IMR-90 (cell line): ENCODE data around the gene TTF2. TPM values are rescaled to one million over a fixed set of nuclear protein-coding genes. Genes with fewer than 3 reads are reported as not detected.
A peak's percentile ranks its signal among the peaks of the same experiment; 100 is the strongest.

Source experiments
- ATAC-seq: fragments of 200-7000 bp; cut with Tn5 transposase; 2 replicates; pipeline ENCODE4 v1.9.1; 2020; ENCODE audit warnings: low read depth, mild to moderate bottlenecking, moderate library complexity
- BruUV-seq: library from RNA; stranded (reverse); fragments of 400-500 nt; replicated peaks from 2 replicates; lab custom pipeline; 2021; lab: Mats Ljungman, UMichigan
- CTCF ChIA-PET: fragments of 300-600 bp; formaldehyde crosslinking; extraction: SDS; loops from one replicate; lab custom pipeline; 2021; ENCODE audit warnings: antibody characterized with exemption; lab: Yijun Ruan, JAX
- POLR2A ChIA-PET: fragments of 300-600 bp; sonication (Branson Sonifier 250); formaldehyde crosslinking; loops from one replicate; lab custom pipeline; 2022; ENCODE audit warnings: antibody characterized with exemption; ENCODE audit not compliant: unreplicated experiment; lab: Charles Lee
- DNase-seq: peaks from one replicate; pipeline ENCODE4 v3.0.0; 2013
- H2AFZ ChIP-seq: replicated peaks from 2 replicates; pipeline ENCODE3; 2013; ENCODE audit warnings: low read length, mild to moderate bottlenecking; ENCODE audit not compliant: poor library complexity
- H2AK5ac ChIP-seq: 2 replicates; pipeline ENCODE4 v1.6.1; 2013; ENCODE audit warnings: low read depth, low read length, inconsistent platforms
- H2AK9ac ChIP-seq: replicated peaks from 2 replicates; pipeline ENCODE3; 2013; ENCODE audit warnings: mild to moderate bottlenecking, low read depth, low read length, moderate library complexity; ENCODE audit not compliant: poor library complexity
- H2BK120ac ChIP-seq: 2 replicates; pipeline ENCODE4 v1.6.1; 2013; ENCODE audit warnings: low read depth, low read length, inconsistent platforms
- H2BK15ac ChIP-seq: 3 replicates; pipeline ENCODE4 v1.6.1; 2013; ENCODE audit warnings: low read depth, low read length, inconsistent platforms
- H2BK20ac ChIP-seq: 2 replicates; pipeline ENCODE4 v1.6.1; 2013; ENCODE audit warnings: low read depth, mild to moderate bottlenecking, inconsistent platforms, low read length, moderate library complexity
- H2BK5ac ChIP-seq: 2 replicates; pipeline ENCODE4 v1.6.1; 2013; ENCODE audit warnings: mild to moderate bottlenecking, low read depth, low read length, inconsistent platforms; ENCODE audit not compliant: poor library complexity, severe bottlenecking
- H3K14ac ChIP-seq: replicated peaks from 2 replicates; pipeline ENCODE4 v1.6.1; 2013; ENCODE audit warnings: low read depth, low read length, inconsistent platforms
- H3K18ac ChIP-seq: 2 replicates; pipeline ENCODE4 v1.6.1; 2013; ENCODE audit warnings: low read depth, low read length, control low read depth
- H3K23ac ChIP-seq: 2 replicates; pipeline ENCODE4 v1.6.1; 2013; ENCODE audit warnings: low read depth, low read length, inconsistent platforms
- H3K27ac ChIP-seq: 2 replicates; pipeline ENCODE4 v1.5.1; 2013; ENCODE audit warnings: mild to moderate bottlenecking, control low read depth, low read length; ENCODE audit not compliant: insufficient read depth
- H3K27me3 ChIP-seq: 2 replicates; pipeline ENCODE4 v1.6.1; 2013; ENCODE audit warnings: low read length; ENCODE audit not compliant: control insufficient read depth, insufficient read depth
- H3K36me3 ChIP-seq: 2 replicates; pipeline ENCODE4 v1.6.1; 2013; ENCODE audit warnings: low read length, mixed read lengths; ENCODE audit not compliant: control insufficient read depth, insufficient read depth
- H3K4ac ChIP-seq: 2 replicates; pipeline ENCODE4 v1.6.1; 2013; ENCODE audit warnings: low read depth, low read length, inconsistent platforms
- H3K4me1 ChIP-seq: 2 replicates; pipeline ENCODE4 v1.6.1; 2013; ENCODE audit warnings: low read length, mixed read lengths; ENCODE audit not compliant: control insufficient read depth, insufficient read depth
- H3K4me2 ChIP-seq: 2 replicates; pipeline ENCODE4 v1.6.1; 2013; ENCODE audit warnings: low read depth, mild to moderate bottlenecking, control low read depth, low read length, moderate library complexity
- H3K4me3 ChIP-seq: 2 replicates; pipeline ENCODE4 v1.5.1; 2013; ENCODE audit warnings: low read depth, mild to moderate bottlenecking, control low read depth, low read length, moderate library complexity; ENCODE audit not compliant: insufficient read depth
- H3K56ac ChIP-seq: 2 replicates; pipeline ENCODE4 v1.6.1; 2013; ENCODE audit warnings: low read length, inconsistent platforms; ENCODE audit not compliant: insufficient read depth; ENCODE audit errors: extremely low read depth
- H3K79me1 ChIP-seq, 2 experiments: 2 replicates each; pipeline ENCODE4 v1.6.1; 2013; ENCODE audit warnings: low read length in 2 of 2, inconsistent platforms in 1 of 2, low read depth in 1 of 2
- H3K9ac ChIP-seq: 2 replicates; pipeline ENCODE4 v1.6.1; 2013; ENCODE audit warnings: low read depth, low read length, control low read depth
- H3K9me1 ChIP-seq: 2 replicates; pipeline ENCODE4 v1.6.1; 2013; ENCODE audit warnings: low read length, inconsistent platforms; ENCODE audit not compliant: insufficient read depth
- H3K9me3 ChIP-seq: 2 replicates; pipeline ENCODE4 v1.6.1; 2013; ENCODE audit warnings: low read length; ENCODE audit not compliant: control insufficient read depth, insufficient read depth
- H4K20me1 ChIP-seq: 2 replicates; pipeline ENCODE4 v1.6.1; 2013; ENCODE audit warnings: low read length, inconsistent platforms; ENCODE audit not compliant: insufficient read depth
- H4K5ac ChIP-seq: 2 replicates; pipeline ENCODE4 v1.6.1; 2013; ENCODE audit warnings: mild to moderate bottlenecking, low read depth, low read length, control low read depth
- H4K8ac ChIP-seq, 2 experiments: 2 replicates each; pipeline ENCODE4 v1.6.1; 2013; ENCODE audit warnings: low read depth in 2 of 2, low read length in 2 of 2, control low read depth in 1 of 2, inconsistent platforms in 1 of 2
- H4K91ac ChIP-seq: 2 replicates; pipeline ENCODE4 v1.6.1; 2013; ENCODE audit warnings: low read depth, low read length, inconsistent platforms; ENCODE audit not compliant: insufficient read depth
- BHLHE40 ChIP-seq: fragments of 150-350 bp; IDR thresholded peaks from 2 replicates; pipeline ENCODE4 v1.6.1; 2016; ENCODE audit warnings: mild to moderate bottlenecking, low read depth, low read length
- CEBPB ChIP-seq: IDR thresholded peaks from 2 replicates; pipeline ENCODE4 v1.6.1; 2012; ENCODE audit warnings: low read depth, low read length, improper control_type of control experiment
- CHD1 ChIP-seq: IDR thresholded peaks from 2 replicates; pipeline ENCODE4 v1.6.1; 2012; ENCODE audit warnings: low read depth, low read length, improper control_type of control experiment
- FOS ChIP-seq: fragments of 150-350 bp; IDR thresholded peaks from 2 replicates; pipeline ENCODE4 v1.6.1; 2016; ENCODE audit warnings: low read depth, low read length
- MAFK ChIP-seq: IDR thresholded peaks from 2 replicates; pipeline ENCODE4 v1.6.1; 2012; ENCODE audit warnings: low read depth, low read length, improper control_type of control experiment
- MAZ ChIP-seq: IDR thresholded peaks from 2 replicates; pipeline ENCODE4 v1.6.1; 2012; ENCODE audit warnings: low read depth, mild to moderate bottlenecking, low read length, improper control_type of control experiment, moderate library complexity, borderline replicate concordance
- MXI1 ChIP-seq: IDR thresholded peaks from 2 replicates; pipeline ENCODE4 v1.6.1; 2012; ENCODE audit warnings: low read depth, mild to moderate bottlenecking, low read length, moderate library complexity, borderline replicate concordance
- NFE2L2 ChIP-seq: fragments of 150-350 bp; IDR thresholded peaks from 2 replicates; pipeline ENCODE4 v1.6.1; 2016; ENCODE audit warnings: low read depth, mild to moderate bottlenecking, low read length
- POLR2A ChIP-seq: IDR thresholded peaks from 2 replicates; pipeline ENCODE4 v1.6.1; 2012; ENCODE audit warnings: mild to moderate bottlenecking, low read depth, low read length
- RAD21 ChIP-seq: IDR thresholded peaks from 2 replicates; pipeline ENCODE4 v1.6.1; 2012; ENCODE audit warnings: low read length, improper control_type of control experiment
- RCOR1 ChIP-seq: IDR thresholded peaks from 2 replicates; pipeline ENCODE4 v1.6.1; 2012; ENCODE audit warnings: mild to moderate bottlenecking, low read length, improper control_type of control experiment; ENCODE audit not compliant: insufficient replicate concordance
- RFX5 ChIP-seq: IDR thresholded peaks from 2 replicates; pipeline ENCODE4 v1.8.0; 2012; ENCODE audit warnings: low read depth, mild to moderate bottlenecking, low read length, moderate library complexity
- SMC3 ChIP-seq: fragments of 150-350 bp; IDR thresholded peaks from 2 replicates; pipeline ENCODE4 v1.6.1; 2016; ENCODE audit warnings: low read depth, mild to moderate bottlenecking, antibody characterized with exemption, low read length, moderate library complexity
- dilution Hi-C: fragments of 300-500 bp; cut with HindIII; formaldehyde crosslinking; loops from one replicate; pipeline ENCODE4 v1.14.3; 2018; ENCODE audit warnings: low sequenced_read_pairs; ENCODE audit not compliant: unreplicated experiment
- in situ Hi-C: fragments of 300-500 bp; cut with MboI; formaldehyde crosslinking; loops from 3 replicates; pipeline ENCODE4 v1.14.3; 2019; ENCODE audit warnings: low sequenced_read_pairs, inconsistent platforms, mixed read lengths
- intact Hi-C: fragments of 100-400 bp; cut with micrococcal nuclease; formaldehyde crosslinking; loops from 2 replicates; pipeline ENCODE4 v1.10.0; 2022
- polyA plus RNA-seq, 3 experiments: library from polyadenylated mRNA; depleted of rRNA; stranded (reverse); fragments of >200 nt; gene quantifications; 2 replicates each; pipeline ENCODE4 v1.2.3, GENCODE V29; 2012; ENCODE audit warnings: low replicate concordance in 1 of 3
- total RNA-seq: library from RNA; depleted of rRNA; stranded (reverse); fragments of >200 nt; gene quantifications from 2 replicates; pipeline ENCODE4 v1.2.3, GENCODE V29; 2012
- TF ChIP-seq, protein P1 (sequence below): conservative IDR thresholded peaks from 2 replicates; pipeline ENCODE4 v1.5.1; 2012; ENCODE audit warnings: mild to moderate bottlenecking, low read depth, low read length, improper control_type of control experiment
- TF ChIP-seq, protein P2 (sequence below): fragments of 150-350 bp; IDR thresholded peaks from 2 replicates; pipeline ENCODE4 v1.6.1; 2017; ENCODE audit warnings: mild to moderate bottlenecking, antibody characterized with exemption, low read length, low read depth
- TF ChIP-seq, protein P3 (sequence below): fragments of 150-350 bp; IDR thresholded peaks from 2 replicates; pipeline ENCODE4 v1.6.1; 2016; ENCODE audit warnings: low read depth, mild to moderate bottlenecking, low read length, moderate library complexity, borderline replicate concordance

The TTF2 gene
- total and polyA plus RNA-seq, 2 of the 4 experiments (the other 2 are of a cell fraction), result 11.5 to 14.7 TPM

DNA sequence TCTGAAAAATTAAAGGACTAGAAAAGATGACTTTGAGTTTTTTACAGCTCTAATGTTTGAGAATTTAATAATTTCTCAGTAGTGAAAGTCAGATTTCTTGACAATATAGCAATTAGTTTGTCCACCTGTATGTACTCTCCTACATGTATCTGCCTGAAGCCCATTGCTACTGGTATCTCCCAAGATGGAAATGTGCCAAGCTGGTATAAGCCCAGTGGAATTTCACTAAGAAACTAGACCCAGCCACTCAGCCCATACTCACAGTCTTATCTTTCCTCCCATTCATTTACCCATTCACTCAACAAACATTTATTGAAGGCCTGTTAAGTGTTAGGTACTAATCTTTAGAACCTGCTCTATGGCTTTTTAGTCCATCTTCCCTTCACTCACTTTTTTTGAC, 83.0 kb downstream of the TTF2 start:
- 0 out of 4 replicates have a peak overlapping the region, but pooled peaks of 1 of the 2 experiments have one; percentile 20 for H4K8ac ChIP-seq
- peaks cover 16% of the 10 kb centered on the region for H3K4me1 ChIP-seq
- no peak overlapping the region for H3K4me3 ChIP-seq
- H4K20me1 ChIP-seq, result no peaks in the 10 kb centered on the region; the same call in 1 of the 2 replicates
- H3K9ac ChIP-seq, result no peak overlapping the region
- DNase-seq (peak; percentile 16), ATAC-seq (no peak)
- no peak overlapping the region for H3K56ac ChIP-seq
- H2BK15ac ChIP-seq, result peak overlapping the region; percentile 50; the same call in 1 of the 3 replicates
- TF ChIP-seq BHLHE40 (no peak), FOS (no peak), MAFK (no peak), NFE2L2 (no peak), MXI1 (no peak), RFX5 (no peak), CHD1 (no peak), SMC3 (no peak), CEBPB (no peak), POLR2A (no peak), RCOR1 (no peak), MAZ (no peak), RAD21 (no peak)
- TF ChIP-seq, protein P1, sequence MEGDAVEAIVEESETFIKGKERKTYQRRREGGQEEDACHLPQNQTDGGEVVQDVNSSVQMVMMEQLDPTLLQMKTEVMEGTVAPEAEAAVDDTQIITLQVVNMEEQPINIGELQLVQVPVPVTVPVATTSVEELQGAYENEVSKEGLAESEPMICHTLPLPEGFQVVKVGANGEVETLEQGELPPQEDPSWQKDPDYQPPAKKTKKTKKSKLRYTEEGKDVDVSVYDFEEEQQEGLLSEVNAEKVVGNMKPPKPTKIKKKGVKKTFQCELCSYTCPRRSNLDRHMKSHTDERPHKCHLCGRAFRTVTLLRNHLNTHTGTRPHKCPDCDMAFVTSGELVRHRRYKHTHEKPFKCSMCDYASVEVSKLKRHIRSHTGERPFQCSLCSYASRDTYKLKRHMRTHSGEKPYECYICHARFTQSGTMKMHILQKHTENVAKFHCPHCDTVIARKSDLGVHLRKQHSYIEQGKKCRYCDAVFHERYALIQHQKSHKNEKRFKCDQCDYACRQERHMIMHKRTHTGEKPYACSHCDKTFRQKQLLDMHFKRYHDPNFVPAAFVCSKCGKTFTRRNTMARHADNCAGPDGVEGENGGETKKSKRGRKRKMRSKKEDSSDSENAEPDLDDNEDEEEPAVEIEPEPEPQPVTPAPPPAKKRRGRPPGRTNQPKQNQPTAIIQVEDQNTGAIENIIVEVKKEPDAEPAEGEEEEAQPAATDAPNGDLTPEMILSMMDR, result no peak
- TF ChIP-seq, protein P2, sequence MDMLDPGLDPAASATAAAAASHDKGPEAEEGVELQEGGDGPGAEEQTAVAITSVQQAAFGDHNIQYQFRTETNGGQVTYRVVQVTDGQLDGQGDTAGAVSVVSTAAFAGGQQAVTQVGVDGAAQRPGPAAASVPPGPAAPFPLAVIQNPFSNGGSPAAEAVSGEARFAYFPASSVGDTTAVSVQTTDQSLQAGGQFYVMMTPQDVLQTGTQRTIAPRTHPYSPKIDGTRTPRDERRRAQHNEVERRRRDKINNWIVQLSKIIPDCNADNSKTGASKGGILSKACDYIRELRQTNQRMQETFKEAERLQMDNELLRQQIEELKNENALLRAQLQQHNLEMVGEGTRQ, result no peak
- TF ChIP-seq, protein P3, sequence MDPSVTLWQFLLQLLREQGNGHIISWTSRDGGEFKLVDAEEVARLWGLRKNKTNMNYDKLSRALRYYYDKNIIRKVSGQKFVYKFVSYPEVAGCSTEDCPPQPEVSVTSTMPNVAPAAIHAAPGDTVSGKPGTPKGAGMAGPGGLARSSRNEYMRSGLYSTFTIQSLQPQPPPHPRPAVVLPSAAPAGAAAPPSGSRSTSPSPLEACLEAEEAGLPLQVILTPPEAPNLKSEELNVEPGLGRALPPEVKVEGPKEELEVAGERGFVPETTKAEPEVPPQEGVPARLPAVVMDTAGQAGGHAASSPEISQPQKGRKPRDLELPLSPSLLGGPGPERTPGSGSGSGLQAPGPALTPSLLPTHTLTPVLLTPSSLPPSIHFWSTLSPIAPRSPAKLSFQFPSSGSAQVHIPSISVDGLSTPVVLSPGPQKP, result no peak
- no peak overlapping the region for H4K5ac ChIP-seq
- H2AK9ac ChIP-seq, result no peak overlapping the region
- in situ Hi-C loops, result no loop called here
- H3K9me1 ChIP-seq, result peaks cover 13% of the 10 kb centered on the region
- H2AK5ac ChIP-seq, result 0 out of 2 replicates have a peak overlapping the region, but pooled peaks have one; percentile 9
- H3K14ac ChIP-seq, result peak overlapping the region; percentile 7; the same call in 1 of the 2 replicates
- H3K18ac ChIP-seq, result peak overlapping the region; percentile 40; the same call in 1 of the 2 replicates
- H3K79me1 ChIP-seq, result no peaks in the 10 kb centered on the region
- no peak overlapping the region for H4K91ac ChIP-seq
- no TSS peak for BruUV-seq
- no peaks in the 10 kb centered on the region for H3K36me3 ChIP-seq
- dilution Hi-C loops, result no loop called here
- H3K9me3 ChIP-seq, result no peaks in the 10 kb centered on the region
- H2AFZ ChIP-seq, result no peak overlapping the region
- peak overlapping the region; percentile 22; the same call in 1 of the 2 replicates for H3K4ac ChIP-seq
- H3K27me3 ChIP-seq, result no peaks in the 10 kb centered on the region
- H3K27ac ChIP-seq, result no peak overlapping the region
- ChIA-PET POLR2A (no interaction called here), CTCF (interaction anchor here (1.6 kb wide), 1 partner anchor 15 kb away, joined by 9 read pairs; no protein-coding TSS in a partner anchor)
- no peak overlapping the region for H3K23ac ChIP-seq
- peak overlapping the region; percentile 57; the same call in 1 of the 2 replicates for H2BK120ac ChIP-seq
- H2BK20ac ChIP-seq, result no peak overlapping the region
- H3K4me2 ChIP-seq, result no peak overlapping the region
- H2BK5ac ChIP-seq, result no peak overlapping the region
- intact Hi-C loops, result loop anchor here (5.0 to 10.0 kb wide), 2 partner anchors 222 to 364 kb away; partner anchors contain the start of gene MAN1A2
